SW 1271 (cell line): ENCODE data around the gene GFRA1.

Experiments
- DNase-seq, 2 experiments: peaks; one replicate each; lab custom pipeline; 2025; lab: John Stamatoyannopoulos, UW

The GFRA1 gene

DNA sequence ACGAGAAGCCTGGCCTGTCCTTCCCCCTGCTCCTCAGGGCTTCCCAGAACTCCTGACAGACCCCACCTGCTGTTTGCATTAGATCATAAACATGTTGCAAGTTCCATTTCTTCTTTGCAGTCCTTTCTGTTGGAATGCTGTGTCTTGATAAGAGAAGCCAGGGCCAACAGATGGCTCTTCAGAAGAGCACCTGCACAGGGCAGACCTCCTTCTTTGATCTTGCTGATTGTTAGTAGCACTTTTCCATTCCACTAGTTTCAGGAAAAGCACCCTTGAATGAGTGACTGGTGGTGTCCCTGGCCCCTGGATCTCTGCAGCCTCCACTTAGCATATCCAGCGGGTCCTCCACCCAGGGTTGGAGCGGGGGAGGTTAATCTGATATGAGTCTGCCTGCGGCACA is 243.2 kb downstream of the GFRA1 start:
- DNase-seq = no peak

DNA sequence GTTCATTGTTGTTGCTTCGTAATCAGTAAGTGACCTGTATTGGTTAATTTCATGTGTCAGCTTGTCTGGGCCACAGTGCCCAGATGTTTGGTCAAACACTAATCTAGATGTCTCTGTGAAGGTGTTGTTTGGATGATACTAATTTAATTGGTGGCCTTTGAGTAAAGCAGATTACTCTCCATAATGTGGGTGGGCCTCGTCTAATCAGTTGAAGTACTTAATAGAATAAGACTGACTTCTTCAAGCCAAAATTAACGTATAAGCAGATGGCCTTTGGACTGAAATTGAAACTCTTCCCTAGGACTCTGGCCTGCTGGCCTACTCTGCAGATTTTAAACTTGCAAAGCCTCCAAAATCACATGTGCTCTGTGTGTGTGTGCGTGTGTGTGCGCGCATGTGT is 245.7 kb downstream of the GFRA1 start:
- DNase-seq = no peak

DNA sequence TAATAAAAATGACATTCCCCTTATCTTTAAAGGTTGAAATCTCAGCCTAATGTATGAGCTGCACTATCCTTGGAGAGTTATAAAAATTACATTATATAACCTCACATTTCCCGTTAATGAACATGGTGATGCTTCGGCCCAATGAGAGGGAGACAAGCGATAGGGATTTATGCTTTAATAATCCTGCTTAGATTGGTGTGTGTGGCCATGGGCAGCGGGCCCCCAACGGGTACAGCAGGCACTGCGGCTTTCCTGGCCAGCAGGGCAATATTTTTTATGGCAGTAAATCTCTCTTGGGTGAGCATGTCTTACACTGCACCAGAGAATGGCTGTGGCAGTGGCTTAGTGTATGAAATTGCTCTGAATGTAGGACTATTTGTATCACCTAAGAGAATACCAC is 246.3 kb downstream of the GFRA1 start:
- no peak for DNase-seq

DNA sequence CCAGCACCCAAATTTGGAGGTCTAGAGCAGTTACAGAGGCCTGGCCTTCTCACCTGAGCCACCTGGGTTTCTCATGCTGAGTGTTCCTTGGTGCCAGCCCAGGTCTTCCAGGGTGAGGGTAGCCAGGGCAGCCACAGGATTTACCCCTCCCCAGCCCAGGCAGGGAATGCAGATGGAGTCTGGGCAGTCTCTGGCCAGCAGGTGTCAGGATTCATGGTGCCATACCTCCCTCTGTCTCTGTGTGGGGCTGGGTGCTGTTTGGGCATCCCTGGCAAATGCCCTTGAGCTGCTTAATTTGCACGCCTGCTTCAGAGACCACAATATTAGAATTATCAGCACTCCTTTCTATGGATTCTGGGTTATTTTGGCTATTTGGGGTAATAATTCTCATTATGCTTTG is 246.7 kb downstream of the GFRA1 start:
- no peak for DNase-seq

DNA sequence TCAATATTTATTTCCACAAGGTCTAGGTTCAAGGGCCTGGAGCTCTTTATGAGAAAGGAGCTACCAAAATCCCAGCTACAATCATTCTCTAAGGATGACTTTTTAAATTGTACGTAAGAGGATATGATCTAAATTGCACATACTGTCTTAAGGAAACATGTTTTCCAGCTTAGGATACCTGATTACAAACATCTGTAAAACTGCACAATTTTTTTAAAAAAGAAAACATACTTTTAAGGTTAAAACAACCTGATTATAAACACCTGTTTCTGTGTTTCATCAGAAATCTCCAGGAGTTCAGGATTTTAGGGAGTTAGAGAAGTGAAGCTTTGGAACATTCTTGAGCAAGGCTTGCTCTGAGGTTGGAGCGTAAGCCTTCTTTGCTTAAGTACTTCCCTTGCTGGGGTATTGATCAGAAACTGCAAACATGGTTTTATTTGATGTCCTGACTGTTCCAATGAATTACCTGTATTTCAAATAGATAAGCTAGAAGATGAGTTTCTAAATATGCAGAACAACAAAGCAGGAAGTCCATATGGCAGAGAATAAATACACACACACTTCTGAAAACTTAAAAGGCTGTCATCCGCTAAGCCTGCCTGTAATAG is 248.6 kb downstream of the GFRA1 start:
- DNase-seq = no peak

DNA sequence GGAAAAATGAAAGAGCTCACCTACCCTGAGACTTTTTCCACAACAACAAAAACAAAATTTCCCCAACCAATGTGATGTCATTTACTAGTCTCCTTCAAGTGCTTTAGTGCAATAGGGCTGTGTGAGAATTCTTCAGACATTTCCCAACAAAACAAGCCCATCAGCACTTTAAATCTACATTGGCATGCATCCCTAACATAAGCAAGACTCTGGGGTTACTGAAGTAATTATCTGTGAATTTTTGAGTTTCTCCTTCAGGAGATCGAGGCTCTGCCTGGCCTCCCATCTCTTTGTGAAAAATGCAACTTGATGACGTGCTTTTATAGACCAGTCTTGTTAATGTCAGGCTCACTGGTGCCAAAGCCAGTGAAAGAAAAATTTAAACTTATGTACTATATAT is 255.6 kb downstream of the GFRA1 start:
- no peak for DNase-seq

DNA sequence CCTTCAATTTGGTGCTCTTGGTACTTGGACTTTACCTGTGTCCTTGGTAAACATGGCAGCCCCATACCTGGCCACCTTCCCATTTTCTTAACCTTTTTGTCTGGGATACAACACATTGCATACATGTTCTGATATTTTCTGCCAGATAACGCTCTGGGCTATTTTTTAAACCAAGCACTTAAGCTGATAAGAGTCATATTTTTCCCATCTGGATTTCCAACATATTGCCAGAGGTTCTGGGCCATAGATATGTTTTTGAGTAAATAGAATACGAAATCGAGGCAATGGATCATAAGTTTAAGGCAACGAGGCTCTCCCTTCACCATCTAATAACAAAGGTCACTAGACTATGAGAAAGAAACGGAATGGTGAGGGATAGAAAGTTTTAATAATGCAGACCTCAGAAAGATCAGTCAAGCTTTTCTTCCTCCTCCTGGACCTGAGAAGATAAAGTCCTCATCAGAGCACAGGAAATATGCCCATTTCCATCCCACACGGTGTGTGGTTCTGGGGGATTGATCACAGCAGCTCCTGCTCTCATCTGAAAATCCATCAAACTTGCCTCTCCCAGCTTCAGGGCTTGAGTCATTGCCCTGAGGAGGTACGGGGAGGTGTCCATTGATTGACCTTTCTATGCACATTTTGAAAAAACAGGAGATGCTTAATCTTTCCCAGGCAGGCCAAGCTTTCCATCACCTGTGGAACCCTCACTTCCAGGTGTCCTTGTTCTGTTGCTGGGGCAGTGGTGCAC is 257.2 kb downstream of the GFRA1 start:
- DNase-seq = no peak

DNA sequence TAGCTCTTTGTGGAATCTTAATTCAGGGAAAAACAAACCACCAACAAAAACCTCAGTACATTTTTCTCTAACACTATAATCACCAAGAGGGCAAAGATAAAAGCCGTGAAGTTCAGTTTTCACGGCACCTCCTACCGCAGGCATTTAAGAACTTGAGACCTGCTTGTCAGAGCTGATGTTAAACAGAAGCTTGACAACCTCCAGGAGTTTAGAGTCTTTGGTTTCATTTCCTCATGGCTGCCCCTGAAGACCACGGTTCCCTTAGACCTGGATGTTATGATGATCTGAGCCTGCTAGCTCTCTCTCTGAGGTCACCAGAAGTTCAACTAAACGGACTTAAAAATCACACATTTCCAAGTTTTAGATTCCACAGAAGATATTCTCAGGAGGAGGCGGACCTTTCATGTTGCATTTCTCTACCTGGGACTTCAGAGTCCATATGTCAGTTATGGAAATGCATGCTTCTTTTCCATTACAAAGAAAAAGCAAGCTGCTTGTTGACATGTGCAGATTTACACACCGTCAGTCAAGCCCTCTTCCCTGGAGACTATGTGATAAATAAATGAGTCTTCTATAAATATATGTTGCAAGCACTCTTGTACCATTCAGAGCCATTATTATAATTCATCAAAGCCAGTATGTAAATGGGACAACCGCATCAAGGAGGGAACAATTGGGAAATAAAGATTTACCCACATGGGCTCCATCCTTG is 258.0 kb downstream of the GFRA1 start:
- no peak for DNase-seq

DNA sequence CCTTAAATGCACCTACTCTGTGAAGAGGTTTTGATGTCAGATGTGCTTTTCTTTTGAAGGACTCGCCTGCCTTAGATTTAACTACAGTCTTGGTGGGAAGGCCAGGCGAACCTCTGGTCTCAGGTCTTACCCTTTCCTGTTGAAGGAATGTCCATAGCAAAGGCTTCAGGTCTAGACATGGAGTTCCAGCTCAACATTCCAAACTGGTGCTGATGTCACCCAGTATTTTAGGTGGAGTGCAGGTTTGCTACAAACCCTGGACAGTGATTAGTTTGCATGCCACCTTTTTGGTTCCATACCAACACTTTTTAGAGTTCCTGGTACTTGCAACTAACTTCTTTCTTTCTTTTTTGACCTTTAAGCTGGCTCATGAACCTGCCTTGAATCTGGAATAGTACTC is 258.7 kb downstream of the GFRA1 start:
- no peak for DNase-seq

DNA sequence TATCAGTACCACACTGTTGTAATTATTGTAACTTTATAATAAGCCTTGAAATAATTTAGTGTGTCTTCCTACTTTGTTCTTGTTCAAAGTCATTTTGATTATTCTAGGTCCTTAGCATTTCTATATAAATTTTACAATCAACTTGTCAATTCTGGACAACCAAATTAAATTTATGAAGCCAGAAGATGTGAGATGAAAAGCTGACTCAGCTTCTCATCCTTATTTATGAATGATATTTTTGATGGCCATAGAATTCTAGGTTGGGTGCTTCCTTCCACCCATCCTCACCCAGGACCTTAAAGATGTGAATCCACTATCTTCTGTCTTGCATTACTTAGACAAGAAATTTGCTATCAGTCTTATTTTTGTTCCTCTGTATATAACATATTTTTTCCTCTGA is 261.1 kb downstream of the GFRA1 start:
- no peak for DNase-seq

DNA sequence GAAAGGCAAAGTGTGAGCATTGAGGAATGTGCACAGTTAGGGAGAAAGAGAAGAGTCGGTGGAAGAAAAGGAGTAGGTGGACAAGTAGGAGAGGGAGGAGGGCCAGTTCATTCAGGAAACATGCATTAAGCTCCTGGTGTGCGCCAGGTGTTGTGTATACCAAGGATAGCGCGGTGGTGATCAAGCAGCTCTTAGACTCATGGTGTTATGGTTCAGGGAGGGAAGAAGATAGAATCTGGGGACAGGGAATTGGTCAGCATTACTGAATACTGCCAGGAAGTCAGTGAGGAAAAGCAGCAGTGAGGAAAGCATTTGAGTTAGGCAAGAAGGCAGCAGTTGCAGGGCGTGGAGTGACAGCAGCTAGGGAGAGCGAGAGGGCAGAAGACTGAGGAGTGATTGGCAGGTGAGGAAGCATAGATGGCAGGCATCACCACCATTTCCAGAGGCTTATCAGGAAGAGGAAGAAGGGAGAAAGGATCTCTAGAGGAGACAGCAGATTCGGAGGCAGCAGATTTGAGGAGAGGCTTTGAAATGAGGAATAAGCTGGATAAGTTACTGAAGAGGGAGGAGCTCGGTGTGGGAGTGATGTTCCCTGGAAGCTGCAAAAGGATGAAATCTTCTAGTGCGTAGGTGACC is 265.6 kb downstream of the GFRA1 start:
- DNase-seq = no peak
